Parathyroid adenoma (tissue), 2 donors: ENCODE data around the gene PRDX2.

ENCODE experiments used
- H2AFZ ChIP-seq: fragments of 300-600 bp; sonication (generic); one replicate; pipeline ENCODE4 v1.7.0; 2017; ENCODE audit warnings: antibody characterized with exemption, mild to moderate bottlenecking
- H3K27ac ChIP-seq: fragments of 300-600 bp; sonication (generic); one replicate; pipeline ENCODE4 v1.7.0; 2017
- H3K27me3 ChIP-seq: fragments of 300-600 bp; sonication (generic); one replicate; pipeline ENCODE4 v1.7.0; 2017; ENCODE audit warnings: low read length; ENCODE audit not compliant: control insufficient read depth, insufficient read depth
- H3K36me3 ChIP-seq: fragments of 300-600 bp; sonication (generic); one replicate; pipeline ENCODE4 v1.7.0; 2017; ENCODE audit warnings: low read length; ENCODE audit not compliant: control insufficient read depth, insufficient read depth
- H3K4me1 ChIP-seq: fragments of 300-600 bp; sonication (generic); one replicate; pipeline ENCODE4 v1.7.0; 2017; ENCODE audit warnings: control low read depth
- H3K4me2 ChIP-seq: fragments of 300-600 bp; sonication (generic); one replicate; pipeline ENCODE4 v1.7.0; 2017; ENCODE audit warnings: low read length
- H3K4me3 ChIP-seq: fragments of 300-600 bp; sonication (generic); one replicate; pipeline ENCODE4 v1.7.0; 2017; ENCODE audit warnings: low read depth, low read length
- H3K79me2 ChIP-seq: fragments of 300-600 bp; sonication (generic); one replicate; pipeline ENCODE4 v1.7.0; 2017; ENCODE audit warnings: control low read depth
- H3K9ac ChIP-seq: fragments of 300-600 bp; sonication (generic); one replicate; pipeline ENCODE4 v1.7.0; 2017; ENCODE audit warnings: mild to moderate bottlenecking
- H3K9me3 ChIP-seq: fragments of 300-600 bp; sonication (generic); one replicate; pipeline ENCODE4 v1.7.0; 2017; ENCODE audit warnings: low read length; ENCODE audit not compliant: control insufficient read depth
- CTCF ChIP-seq: fragments of 300-600 bp; sonication (generic); IDR thresholded peaks from one replicate; pipeline ENCODE4 v1.7.0; 2017; ENCODE audit warnings: antibody characterized with exemption, mild to moderate bottlenecking
- donor health status: primary hyperparathyroidism.

Gene PRDX2

GRCh38 chr19:12750851-12751250 is 50.7 kb downstream of the PRDX2 start:
- TF ChIP-seq CTCF, result no peak
- no peak overlapping the region for H3K4me3 ChIP-seq
- no peaks in the 10 kb centered on the region for H3K9me3 ChIP-seq
- no peaks in the 10 kb centered on the region for H3K79me2 ChIP-seq
- no peaks in the 10 kb centered on the region for H3K4me1 ChIP-seq
- H3K27me3 ChIP-seq, result no peaks in the 10 kb centered on the region
- no peak overlapping the region for H3K4me2 ChIP-seq
- H2AFZ ChIP-seq, result no peak overlapping the region
- no peak overlapping the region for H3K9ac ChIP-seq
- H3K27ac ChIP-seq, result no peak overlapping the region
- H3K36me3 ChIP-seq, result no peaks in the 10 kb centered on the region

- Histone ChIP-seq H3K4me2 (no peak overlapping the region), H3K4me1 (no peaks in the 10 kb centered on the region), H3K9ac (no peak overlapping the region), H3K4me3 (no peak overlapping the region), H3K36me3 (no peaks in the 10 kb centered on the region), H3K27me3 (no peaks in the 10 kb centered on the region), H3K9me3 (no peaks in the 10 kb centered on the region), H3K79me2 (no peaks in the 10 kb centered on the region), H3K27ac (no peak overlapping the region), H2AFZ (no peak overlapping the region)
- no peak for TF ChIP-seq CTCF
These were observed 51.6 kb downstream of the PRDX2 start for GRCh38 chr19:12749938-12750521.

- H3K36me3 ChIP-seq, result no peaks in the 10 kb centered on the region
- no peak for TF ChIP-seq CTCF
- H2AFZ ChIP-seq, result no peak overlapping the region
- no peaks in the 10 kb centered on the region for H3K9me3 ChIP-seq
- H3K4me1 ChIP-seq, result no peaks in the 10 kb centered on the region
- H3K9ac ChIP-seq, result no peak overlapping the region
- H3K79me2 ChIP-seq, result no peaks in the 10 kb centered on the region
- no peak overlapping the region for H3K4me2 ChIP-seq
- no peaks in the 10 kb centered on the region for H3K27me3 ChIP-seq
- H3K27ac ChIP-seq, result no peak overlapping the region
- no peak overlapping the region for H3K4me3 ChIP-seq
These were observed 53.1 kb downstream of the PRDX2 start for GRCh38 chr19:12748489-12748888.
